Measurements from ENCODE around the gene BTBD6.
A peak's percentile ranks its signal among the peaks of the same experiment; 100 is the strongest.

The BTBD6 gene

GRCh38 chr14:105248368-105249181 is at the start of gene BTBD6:
Gene BTBD6 (plus strand): TSS chr14:105248533. CDS start chr14:105248712, 179 bp downstream.
- in situ Hi-C loops (cut with MboI; ENCODE audit: low pct_unique_long_range_greater_than_20kb, low sequenced_read_pairs), result no loop called here

GRCh38 chr14:105198588-105198987 is 49.7 kb upstream of the BTBD6 start:
- in situ Hi-C loops (cut with MboI; ENCODE audit: low pct_unique_long_range_greater_than_20kb, low sequenced_read_pairs), result no loop called here
- no peak for DNase-seq

More at GRCh38 chr14:105248368-105249181, at the start of gene BTBD6:
- DNase-seq, result peak; percentile 81

- no peak for DNase-seq
- in situ Hi-C loops (cut with MboI; ENCODE audit: low pct_unique_long_range_greater_than_20kb, low sequenced_read_pairs), result no loop called here
Measured at GRCh38 chr14:105199093-105199492, 49.2 kb upstream of the BTBD6 start.

- DNase-seq, result no peak
- in situ Hi-C loops (cut with MboI; ENCODE audit: low pct_unique_long_range_greater_than_20kb, low sequenced_read_pairs), result no loop called here
Measured at GRCh38 chr14:105200074-105200473, 48.3 kb upstream of the BTBD6 start.

GRCh38 chr14:105200641-105201040 is 47.7 kb upstream of the BTBD6 start:
- in situ Hi-C loops (cut with MboI; ENCODE audit: low pct_unique_long_range_greater_than_20kb, low sequenced_read_pairs), result no loop called here
- no peak for DNase-seq

GRCh38 chr14:105201156-105201924 is 47.0 kb upstream of the BTBD6 start:
- DNase-seq, result peak; percentile 85
- in situ Hi-C loops (cut with MboI; ENCODE audit: low pct_unique_long_range_greater_than_20kb, low sequenced_read_pairs), result no loop called here

- peak; percentile 85 for DNase-seq
- in situ Hi-C loops (cut with MboI; ENCODE audit: low pct_unique_long_range_greater_than_20kb, low sequenced_read_pairs), result no loop called here
Measured at GRCh38 chr14:105201925-105202513, 46.3 kb upstream of the BTBD6 start.

- in situ Hi-C loops (cut with MboI; ENCODE audit: low pct_unique_long_range_greater_than_20kb, low sequenced_read_pairs), result no loop called here
- DNase-seq, result peak; percentile 61
Measured at GRCh38 chr14:105203057-105203531, 45.2 kb upstream of the BTBD6 start.

- in situ Hi-C loops (cut with MboI; ENCODE audit: low pct_unique_long_range_greater_than_20kb, low sequenced_read_pairs), result no loop called here
- no peak for DNase-seq
Measured at GRCh38 chr14:105203701-105204100, 44.6 kb upstream of the BTBD6 start.

GRCh38 chr14:105204206-105204930 is 44.0 kb upstream of the BTBD6 start:
- in situ Hi-C loops (cut with MboI; ENCODE audit: low pct_unique_long_range_greater_than_20kb, low sequenced_read_pairs), result no loop called here
- no peak for DNase-seq

GRCh38 chr14:105204931-105205672 is 43.2 kb upstream of the BTBD6 start:
- DNase-seq, result no peak
- in situ Hi-C loops (cut with MboI; ENCODE audit: low pct_unique_long_range_greater_than_20kb, low sequenced_read_pairs), result no loop called here

- in situ Hi-C loops (cut with MboI; ENCODE audit: low pct_unique_long_range_greater_than_20kb, low sequenced_read_pairs), result no loop called here
- DNase-seq, result no peak
Measured at GRCh38 chr14:105205673-105206208, 42.6 kb upstream of the BTBD6 start.

GRCh38 chr14:105206873-105207272 is 41.5 kb upstream of the BTBD6 start:
- in situ Hi-C loops (cut with MboI; ENCODE audit: low pct_unique_long_range_greater_than_20kb, low sequenced_read_pairs), result no loop called here
- no peak for DNase-seq

GRCh38 chr14:105207460-105207901 is 40.9 kb upstream of the BTBD6 start:
- in situ Hi-C loops (cut with MboI; ENCODE audit: low pct_unique_long_range_greater_than_20kb, low sequenced_read_pairs), result no loop called here
- no peak for DNase-seq

- in situ Hi-C loops (cut with MboI; ENCODE audit: low pct_unique_long_range_greater_than_20kb, low sequenced_read_pairs), result no loop called here
- no peak for DNase-seq
Measured at GRCh38 chr14:105207996-105208737, 40.2 kb upstream of the BTBD6 start.

GRCh38 chr14:105208738-105209075 is 39.6 kb upstream of the BTBD6 start:
- DNase-seq, result no peak
- in situ Hi-C loops (cut with MboI; ENCODE audit: low pct_unique_long_range_greater_than_20kb, low sequenced_read_pairs), result no loop called here

- no peak for DNase-seq
- in situ Hi-C loops (cut with MboI; ENCODE audit: low pct_unique_long_range_greater_than_20kb, low sequenced_read_pairs), result no loop called here
Measured at GRCh38 chr14:105209091-105209490, 39.2 kb upstream of the BTBD6 start.

- in situ Hi-C loops (cut with MboI; ENCODE audit: low pct_unique_long_range_greater_than_20kb, low sequenced_read_pairs), result no loop called here
- DNase-seq, result no peak
Measured at GRCh38 chr14:105209646-105210045, 38.7 kb upstream of the BTBD6 start.
